H54 (cell line): Measurements from ENCODE around the gene MRPS33.
"Not testable (repeated sequence)": the region's sequence is repeated elsewhere in the genome, so short reads cannot be mapped to it uniquely, and the experiment has no call there.

Experiments
- DNase-seq: peaks from one replicate; pipeline ENCODE4 v3.0.0; 2011; ENCODE audit warnings: low spot score, mixed read lengths; ENCODE audit not compliant: insufficient read length
- FAIRE-seq: peaks from 3 replicates; lab custom pipeline; 2011; peaks lifted over from hg19 to GRCh38; lab: Jason Lieb, UNC
- POLR2A ChIP-seq: IDR thresholded peaks from 2 replicates; pipeline ENCODE4 v1.6.1; 2011; ENCODE audit warnings: low read depth, mild to moderate bottlenecking, low read length

Gene MRPS33

GRCh38 chr7:141014524-141015395 is at the start of gene MRPS33:
Gene MRPS33 (minus strand): TSS chr7:141014952. CDS start chr7:141010633, 4,319 bp downstream.
- TF ChIP-seq POLR2A, result peak; percentile 62; the same call in 1 of the 2 replicates
- FAIRE-seq, result peak; percentile 71
- peak; percentile 87 for DNase-seq

DNA sequence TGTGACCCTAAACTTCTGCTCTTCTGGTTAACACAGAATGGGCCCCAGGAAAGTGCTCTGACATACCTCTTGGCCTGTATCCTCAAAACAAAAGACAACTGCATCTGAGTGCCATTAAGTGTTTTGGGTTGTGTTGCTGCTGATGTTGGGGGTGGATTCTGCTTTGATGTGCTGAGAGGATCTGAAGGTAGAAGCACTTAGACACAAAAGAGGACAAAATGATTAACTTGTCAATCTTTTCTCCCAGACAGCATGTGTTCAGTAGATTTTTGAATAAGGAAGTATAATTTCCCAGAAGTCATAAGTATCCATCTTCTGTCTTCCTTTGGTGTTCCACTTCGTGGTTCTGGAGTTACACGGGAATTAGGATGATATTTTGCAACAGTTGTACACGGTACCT is 43.0 kb upstream of the MRPS33 start:
- DNase-seq (no peak), FAIRE-seq (no peak)
- no peak for TF ChIP-seq POLR2A

DNA sequence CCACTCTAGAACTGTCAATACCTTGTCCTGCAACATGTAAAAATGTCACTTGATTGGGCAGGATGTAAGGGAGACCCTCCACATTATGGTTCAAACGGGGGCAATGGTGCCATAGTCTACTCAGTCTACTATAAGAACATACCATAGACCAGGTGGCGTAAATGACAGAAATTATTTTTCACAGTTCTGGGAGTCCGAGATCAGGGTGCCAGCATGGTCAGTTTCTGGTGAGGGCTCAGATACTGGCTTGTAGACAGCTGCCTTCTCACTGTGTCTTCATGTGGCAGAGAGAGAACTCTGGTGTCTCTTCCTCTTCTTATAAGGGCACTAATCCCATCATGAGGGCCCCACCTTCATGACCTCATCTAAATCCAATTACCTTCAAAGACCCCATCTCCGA is 40.4 kb upstream of the MRPS33 start:
- TF ChIP-seq POLR2A, result no peak
- DNase-seq (no peak), FAIRE-seq (no peak)

GRCh38 chr7:141053626-141054025 is 38.9 kb upstream of the MRPS33 start:
- peak; percentile 75 for FAIRE-seq
- no peak for TF ChIP-seq POLR2A
- no peak for DNase-seq

DNA sequence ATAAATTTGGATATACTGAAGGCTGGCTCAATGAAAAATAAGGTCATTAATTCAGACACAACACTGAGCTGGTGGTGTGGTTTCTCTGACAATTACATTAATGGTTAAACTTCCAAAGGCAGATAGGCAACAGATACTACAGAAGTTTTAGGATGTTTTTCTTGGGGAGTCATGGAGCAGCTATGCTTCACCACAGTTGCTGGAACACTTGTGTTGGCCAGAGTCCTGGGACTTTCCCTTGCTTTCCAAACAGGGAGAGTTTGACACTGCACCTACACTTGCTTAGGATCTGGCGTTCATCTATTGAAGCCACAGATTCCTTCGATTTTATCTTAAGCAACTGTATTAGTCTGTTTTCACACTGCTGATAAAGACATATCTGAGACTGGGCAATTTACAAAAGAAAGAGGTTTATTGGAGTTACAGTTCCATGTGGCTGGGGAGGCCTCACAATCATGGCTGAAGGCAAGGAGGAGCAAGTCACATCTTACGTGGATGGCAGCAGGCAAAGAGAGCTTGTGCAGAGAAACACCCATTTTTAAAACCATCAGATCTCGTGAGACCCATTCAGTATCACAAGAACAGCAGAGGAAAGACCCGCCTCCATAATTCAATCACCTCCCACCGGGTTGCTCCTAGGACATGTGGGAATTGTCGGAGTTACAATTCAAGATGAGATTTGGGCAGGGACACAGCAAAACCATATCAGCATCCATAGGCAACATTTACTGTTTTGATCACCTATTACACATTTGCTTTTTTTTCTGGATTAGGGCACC is 31.3 kb upstream of the MRPS33 start:
- no peak for TF ChIP-seq POLR2A
- FAIRE-seq (peak; percentile 92), DNase-seq (peak; percentile 42)

DNA sequence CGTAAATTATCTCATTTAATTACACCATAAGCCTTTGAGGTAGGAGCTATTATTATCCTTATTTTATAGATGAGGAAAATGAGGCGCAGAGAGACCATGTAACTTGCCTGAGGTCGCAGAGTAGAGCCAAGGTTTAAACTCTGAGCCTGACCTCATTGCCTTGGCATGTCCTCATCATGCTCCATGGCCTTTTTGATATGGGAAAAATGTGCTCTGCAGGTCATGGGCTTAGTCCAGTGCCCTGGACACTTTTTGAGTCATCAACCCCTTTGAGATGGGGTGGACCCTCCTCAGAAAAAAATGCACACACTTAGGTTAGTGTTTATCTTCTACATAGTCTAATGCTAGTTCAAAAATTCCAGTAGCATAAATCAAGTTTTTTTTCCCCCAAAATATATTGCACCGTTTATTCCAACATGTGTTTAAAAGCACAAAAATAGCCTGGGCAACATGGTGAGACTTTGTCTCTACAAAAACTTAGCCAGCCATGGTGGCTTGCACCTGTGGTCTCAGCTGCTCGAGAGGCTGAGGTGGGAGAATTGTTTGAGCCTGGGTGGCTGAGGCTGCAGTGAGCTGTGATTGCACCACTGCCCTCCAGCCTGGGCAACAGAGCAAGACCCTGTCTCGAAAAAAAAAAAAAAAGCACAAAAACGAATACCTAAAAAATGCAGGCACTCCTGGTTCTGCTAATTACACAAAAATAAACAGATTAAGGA is 30.5 kb upstream of the MRPS33 start:
- no peak for TF ChIP-seq POLR2A
- FAIRE-seq, result peak; percentile 79
- peak; percentile 26 for DNase-seq

DNA sequence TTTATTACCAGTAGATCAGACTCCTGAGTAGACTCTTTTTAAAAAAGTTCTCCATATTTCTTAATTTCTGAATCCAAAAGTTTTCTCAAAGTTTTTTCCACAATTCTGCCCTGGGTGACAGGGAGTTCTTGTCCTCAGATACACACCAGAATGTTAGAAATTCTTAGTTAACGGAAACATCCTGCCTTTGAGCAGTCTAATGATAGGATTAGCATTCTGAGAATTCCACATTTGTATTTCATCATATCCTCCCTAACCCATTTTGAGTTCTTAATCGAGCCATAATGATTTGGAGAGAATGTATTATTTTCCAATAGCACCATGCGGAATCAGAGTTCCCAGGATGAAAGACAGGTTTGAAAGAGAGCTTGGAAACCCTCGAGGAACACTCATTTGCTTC is 28.9 kb upstream of the MRPS33 start:
- no peak for DNase-seq
- no peak for FAIRE-seq
- TF ChIP-seq POLR2A, result no peak

DNA sequence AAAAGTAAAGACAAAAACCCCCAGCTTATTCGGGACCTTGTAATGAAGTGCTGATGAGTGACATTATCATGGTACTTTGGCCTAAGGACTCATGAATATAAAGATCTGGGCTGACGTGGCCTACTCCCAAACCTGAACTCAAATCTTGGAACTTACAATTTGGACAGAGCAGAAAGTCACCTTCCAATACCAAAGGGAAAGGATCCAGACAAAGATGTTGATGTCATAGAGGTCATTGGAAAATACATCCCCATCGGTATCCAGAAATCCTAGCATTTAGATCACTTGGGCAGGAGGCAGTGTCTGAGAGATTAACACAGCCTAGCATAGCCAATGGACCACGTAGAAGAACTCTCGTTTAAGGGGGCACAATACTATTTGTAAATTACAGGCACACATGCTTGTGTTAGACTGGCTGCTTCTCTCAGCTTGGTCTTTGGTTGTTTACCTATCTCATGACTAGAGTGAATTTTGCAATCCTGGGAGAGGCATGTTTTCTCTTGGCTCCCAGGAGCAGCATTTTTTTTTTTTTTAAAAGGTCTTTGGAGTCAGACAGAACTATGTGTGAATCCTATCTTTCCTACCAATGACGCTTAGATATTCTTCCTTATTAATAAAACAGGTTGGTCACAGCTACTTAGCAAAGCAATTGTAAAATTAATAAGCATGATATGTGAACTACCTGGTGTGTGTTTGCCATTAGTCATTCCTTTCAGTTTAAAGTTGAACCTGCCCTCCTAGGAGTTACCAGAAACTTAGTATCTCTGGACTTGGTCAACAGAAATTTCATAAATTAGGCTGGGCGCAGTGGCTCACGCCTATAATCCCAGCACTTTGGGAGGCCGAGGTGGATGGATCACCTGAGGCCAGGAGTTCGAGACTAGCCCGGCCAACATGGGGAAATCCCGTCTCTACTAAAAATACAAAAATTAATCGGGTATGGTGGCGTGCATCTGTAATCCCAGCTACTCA is 27.8 kb upstream of the MRPS33 start:
- DNase-seq (no peak), FAIRE-seq (no peak)
- no peak for TF ChIP-seq POLR2A

DNA sequence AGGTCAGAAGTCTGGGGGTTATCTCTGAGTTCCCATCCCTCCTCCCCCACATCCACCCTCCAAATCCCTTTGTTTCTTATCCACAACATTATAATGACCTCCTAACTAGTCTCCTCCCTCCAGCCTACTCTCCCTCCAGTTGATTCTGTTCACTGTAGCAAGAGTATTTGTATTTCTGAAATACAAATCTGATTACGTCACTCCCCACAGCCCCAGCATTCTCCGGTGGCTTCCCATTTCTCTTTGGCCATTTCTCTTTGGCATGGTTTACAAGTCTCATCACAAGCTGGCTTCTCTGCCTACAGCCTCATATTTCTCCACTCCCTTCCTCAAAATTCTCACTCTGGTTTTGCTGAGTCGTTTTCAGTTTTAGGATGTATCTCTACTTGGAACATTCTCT is 24.6 kb upstream of the MRPS33 start:
- DNase-seq, result peak; percentile 44
- TF ChIP-seq POLR2A, result no peak
- FAIRE-seq, result peak; percentile 23

DNA sequence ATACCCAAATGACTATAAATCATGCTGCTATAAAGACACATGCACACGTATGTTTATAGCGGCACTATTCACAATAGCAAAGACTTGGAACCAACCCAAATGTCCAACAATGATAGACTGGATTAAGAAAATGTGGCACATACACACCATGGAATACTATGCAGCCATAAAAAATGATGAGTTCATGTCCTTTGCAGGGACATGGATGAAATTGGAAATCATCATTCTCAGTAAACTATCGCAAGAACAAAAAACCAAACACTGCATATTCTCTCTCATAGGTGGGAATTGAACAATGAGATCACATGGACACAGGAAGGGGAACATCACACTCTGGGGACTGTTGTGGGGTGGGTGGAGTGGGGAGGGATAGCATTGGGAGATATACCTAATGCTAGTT is 23.3 kb upstream of the MRPS33 start:
- FAIRE-seq, DNase-seq: not testable (repeated sequence)

DNA sequence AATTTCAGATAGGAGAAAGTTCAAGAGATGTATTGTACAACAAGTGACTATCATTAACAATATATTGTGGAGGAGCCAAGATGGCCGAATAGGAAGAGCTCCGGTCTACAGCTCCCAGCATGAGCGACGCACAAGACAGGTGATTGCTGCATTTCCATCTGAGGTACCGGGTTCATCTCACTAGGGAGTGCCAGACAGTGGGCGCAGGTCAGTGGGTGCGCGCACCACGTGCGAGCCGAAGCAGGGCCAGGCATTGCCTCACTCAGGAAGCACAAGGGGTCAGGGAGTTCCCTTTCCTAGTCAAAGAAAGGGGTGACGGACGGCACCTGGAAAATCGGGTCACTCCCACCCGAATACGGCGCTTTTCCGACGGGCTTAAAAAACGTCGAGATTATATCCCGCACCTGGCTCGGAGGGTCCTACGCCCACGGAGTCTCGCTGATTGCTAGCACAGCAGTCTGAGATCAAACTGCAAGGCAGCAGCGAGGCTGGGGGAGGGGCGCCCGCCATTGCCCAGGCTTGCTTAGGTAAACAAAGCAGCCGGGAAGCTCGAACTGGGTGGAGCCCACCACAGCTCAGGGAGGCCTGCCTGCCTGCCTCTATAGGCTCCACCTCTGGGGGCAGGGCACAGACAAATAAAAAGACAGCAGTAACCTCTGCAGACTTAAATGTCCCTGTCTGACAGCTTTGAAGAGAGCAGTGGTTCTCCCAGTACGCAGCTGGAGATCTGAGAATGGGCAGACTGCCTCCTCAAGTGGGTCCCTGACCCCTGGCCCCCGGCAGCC is 18.0 kb upstream of the MRPS33 start:
- FAIRE-seq, DNase-seq: not testable (repeated sequence)

- FAIRE-seq (no peak), DNase-seq (no peak)
- no peak for TF ChIP-seq POLR2A
These were observed 14.0 kb upstream of the MRPS33 start for GRCh38 chr7:141028767-141029166.
